Neural progenitor cell (in vitro differentiated cells): Measurements from ENCODE around the gene PHLPP1.

Source experiments
- EZH2 ChIP-seq: fragments of 200-600 bp; sonication (generic); IDR thresholded peaks from 2 replicates; pipeline ENCODE4 v1.6.1; 2017; ENCODE audit warnings: antibody characterized with exemption, mild to moderate bottlenecking, moderate library complexity
- TF ChIP-seq, protein P1 (sequence below): fragments of 200-600 bp; sonication (generic); IDR thresholded peaks from 2 replicates; pipeline ENCODE4 v1.5.1; 2017; ENCODE audit warnings: antibody characterized with exemption, mild to moderate bottlenecking

DNA sequence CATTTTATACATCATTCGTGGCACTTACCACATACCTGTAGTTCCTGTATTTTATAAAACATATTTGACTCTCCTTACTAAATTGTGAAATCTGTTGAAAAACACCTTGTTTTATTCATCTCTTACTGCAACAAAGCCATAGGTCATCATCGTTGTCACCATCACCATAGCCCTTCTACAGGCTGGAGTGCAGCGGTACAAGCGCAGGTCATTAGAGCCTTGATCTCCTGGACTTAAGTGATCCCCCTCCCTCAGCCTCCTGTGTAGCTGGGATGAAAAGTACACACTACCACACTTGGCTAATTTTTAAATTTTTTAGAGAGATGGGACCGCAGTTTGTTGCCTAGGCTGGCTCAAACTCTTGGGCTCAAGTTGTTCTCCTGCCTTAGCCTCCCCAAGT is 184.2 kb downstream of the PHLPP1 start:
- TF ChIP-seq, protein P1, sequence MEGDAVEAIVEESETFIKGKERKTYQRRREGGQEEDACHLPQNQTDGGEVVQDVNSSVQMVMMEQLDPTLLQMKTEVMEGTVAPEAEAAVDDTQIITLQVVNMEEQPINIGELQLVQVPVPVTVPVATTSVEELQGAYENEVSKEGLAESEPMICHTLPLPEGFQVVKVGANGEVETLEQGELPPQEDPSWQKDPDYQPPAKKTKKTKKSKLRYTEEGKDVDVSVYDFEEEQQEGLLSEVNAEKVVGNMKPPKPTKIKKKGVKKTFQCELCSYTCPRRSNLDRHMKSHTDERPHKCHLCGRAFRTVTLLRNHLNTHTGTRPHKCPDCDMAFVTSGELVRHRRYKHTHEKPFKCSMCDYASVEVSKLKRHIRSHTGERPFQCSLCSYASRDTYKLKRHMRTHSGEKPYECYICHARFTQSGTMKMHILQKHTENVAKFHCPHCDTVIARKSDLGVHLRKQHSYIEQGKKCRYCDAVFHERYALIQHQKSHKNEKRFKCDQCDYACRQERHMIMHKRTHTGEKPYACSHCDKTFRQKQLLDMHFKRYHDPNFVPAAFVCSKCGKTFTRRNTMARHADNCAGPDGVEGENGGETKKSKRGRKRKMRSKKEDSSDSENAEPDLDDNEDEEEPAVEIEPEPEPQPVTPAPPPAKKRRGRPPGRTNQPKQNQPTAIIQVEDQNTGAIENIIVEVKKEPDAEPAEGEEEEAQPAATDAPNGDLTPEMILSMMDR = no peak
- no peak for TF ChIP-seq EZH2
